ENCODE data around the gene ARHGAP26. TPM values are rescaled to one million over a fixed set of nuclear protein-coding genes. Genes with fewer than 3 reads are reported as not detected.
"Not testable (repeated sequence)": the region's sequence is repeated elsewhere in the genome, so short reads cannot be mapped to it uniquely, and the experiment has no call there.

ARHGAP26 gene
- total RNA-seq, 1 donor from 2014 or later = 20.0 TPM

DNA sequence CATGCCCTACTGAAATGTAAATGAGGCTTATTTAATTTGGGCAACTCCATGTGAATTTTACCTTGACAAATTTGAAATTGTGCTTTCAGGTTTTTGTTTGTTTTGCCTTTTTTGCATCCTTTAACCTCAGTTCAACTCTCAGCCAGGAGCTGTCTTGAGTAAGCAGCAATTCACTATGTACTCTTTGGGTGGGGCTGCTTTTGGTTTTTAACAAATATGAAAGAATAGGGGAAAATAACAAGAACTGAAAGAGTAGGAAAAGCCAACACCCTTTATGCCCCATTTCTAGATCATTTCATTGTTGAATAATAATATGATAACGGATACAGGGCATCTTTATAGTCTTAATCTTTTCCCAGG is 192.0 kb downstream of the ARHGAP26 start:
- H3K27me3 Mint-ChIP-seq (ENCODE audit: insufficient read depth) = no peaks in the 10 kb centered on the region
- H3K9me3 Mint-ChIP-seq = no peaks in the 10 kb centered on the region
- no peak overlapping the region for H3K27ac Mint-ChIP-seq
- peaks cover 48% of the 10 kb centered on the region for H3K4me1 Mint-ChIP-seq (ENCODE audit: low read depth)
- H3K4me3 Mint-ChIP-seq = no peak overlapping the region
- no peak for DNase-seq (ENCODE audit: low spot score)
- intact Hi-C loops (cut with micrococcal nuclease) = no loop called here
- H3K36me3 Mint-ChIP-seq (ENCODE audit: low read depth) = peaks cover 5% of the 10 kb centered on the region

DNA sequence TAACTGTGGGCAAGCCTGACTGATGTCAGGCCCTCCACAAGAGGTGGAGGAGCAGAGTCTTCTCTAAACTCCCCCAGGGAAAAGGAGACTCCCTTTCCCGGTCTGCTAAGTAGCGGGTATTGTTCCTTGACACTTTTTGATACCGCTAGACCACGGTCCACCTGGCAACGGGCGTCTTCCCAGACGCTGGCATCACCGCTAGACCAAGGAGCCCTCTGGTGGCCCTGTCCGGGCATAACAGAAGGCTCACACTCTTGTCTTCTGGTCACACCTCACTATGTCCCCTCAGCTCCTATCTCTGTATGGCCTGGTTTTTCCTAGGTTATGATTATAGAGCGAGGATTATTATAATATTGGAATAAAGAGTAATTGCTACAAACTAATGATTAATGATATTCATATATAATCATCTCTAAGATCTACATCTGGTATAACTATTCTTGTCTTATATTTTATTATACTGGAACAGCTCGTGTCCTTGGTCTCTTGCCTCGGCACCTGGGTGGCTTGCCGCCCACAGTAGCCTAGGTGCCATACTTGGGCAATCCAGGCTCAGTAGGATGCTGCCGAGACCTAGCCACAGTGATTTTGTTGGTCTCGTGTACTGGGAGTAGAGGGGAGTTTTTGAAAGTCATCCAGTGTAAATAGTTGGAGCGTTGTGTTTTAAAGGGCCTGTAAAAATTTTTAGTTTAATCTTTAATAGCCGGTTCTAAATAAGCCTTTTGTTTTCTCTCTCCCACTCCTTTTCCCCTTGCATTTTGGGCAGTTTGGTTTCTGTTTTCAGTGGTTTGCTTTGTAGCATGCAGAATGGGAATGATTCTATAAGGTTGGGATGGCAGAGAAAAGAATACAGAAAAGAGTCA is 195.3 kb downstream of the ARHGAP26 start:
- intact Hi-C loops (cut with micrococcal nuclease) = loop anchor here (2.0 kb wide), 1 partner anchor 43 kb away; no protein-coding TSS in a partner anchor
- H3K27ac Mint-ChIP-seq; H3K4me3 Mint-ChIP-seq; H3K9me3 Mint-ChIP-seq; H3K36me3 Mint-ChIP-seq (ENCODE audit: low read depth); DNase-seq (ENCODE audit: low spot score); H3K27me3 Mint-ChIP-seq (ENCODE audit: insufficient read depth): not testable (repeated sequence)
- peaks cover 51% of the 10 kb centered on the region for H3K4me1 Mint-ChIP-seq (ENCODE audit: low read depth)

DNA sequence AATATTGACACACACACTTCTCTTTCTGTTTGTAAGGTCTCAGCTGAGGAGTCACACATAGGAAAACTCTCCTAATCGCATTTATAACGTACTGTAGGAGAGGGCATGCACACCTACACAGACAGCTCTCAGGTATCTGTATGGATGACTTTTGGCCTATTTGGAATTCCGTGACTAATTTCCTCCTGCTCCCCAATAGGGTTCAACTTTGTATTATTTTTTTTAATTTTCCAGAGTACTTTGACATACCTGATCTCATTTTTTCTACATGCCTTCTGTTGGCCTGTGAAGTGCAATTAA is 195.9 kb downstream of the ARHGAP26 start:
- peaks cover 56% of the 10 kb centered on the region for H3K4me1 Mint-ChIP-seq (ENCODE audit: low read depth)
- no peaks in the 10 kb centered on the region for H3K27me3 Mint-ChIP-seq (ENCODE audit: insufficient read depth)
- H3K9me3 Mint-ChIP-seq = peaks cover 3% of the 10 kb centered on the region
- H3K27ac Mint-ChIP-seq = no peak overlapping the region
- intact Hi-C loops (cut with micrococcal nuclease) = no loop called here
- no peak for DNase-seq (ENCODE audit: low spot score)
- peaks cover 3% of the 10 kb centered on the region for H3K36me3 Mint-ChIP-seq (ENCODE audit: low read depth)
- H3K4me3 Mint-ChIP-seq = no peak overlapping the region

GRCh38 chr5:142969186-142969585 is 199.0 kb downstream of the ARHGAP26 start:
- peaks cover 2% of the 10 kb centered on the region for H3K36me3 Mint-ChIP-seq (ENCODE audit: low read depth)
- H3K9me3 Mint-ChIP-seq = peaks cover 3% of the 10 kb centered on the region
- no peak overlapping the region for H3K4me3 Mint-ChIP-seq
- peaks cover 67% of the 10 kb centered on the region for H3K4me1 Mint-ChIP-seq (ENCODE audit: low read depth)
- intact Hi-C loops (cut with micrococcal nuclease) = no loop called here
- DNase-seq (ENCODE audit: low spot score) = no peak
- peak overlapping the region; percentile 51 for H3K27ac Mint-ChIP-seq
- no peaks in the 10 kb centered on the region for H3K27me3 Mint-ChIP-seq (ENCODE audit: insufficient read depth)

GRCh38 chr5:142969624-142970439 is 199.7 kb downstream of the ARHGAP26 start:
- DNase-seq (ENCODE audit: low spot score) = no peak
- peak overlapping the region; percentile 0 for H3K4me3 Mint-ChIP-seq
- peak overlapping the region; percentile 59 for H3K27ac Mint-ChIP-seq
- H3K36me3 Mint-ChIP-seq (ENCODE audit: low read depth) = peaks cover 6% of the 10 kb centered on the region
- peaks cover 67% of the 10 kb centered on the region for H3K4me1 Mint-ChIP-seq (ENCODE audit: low read depth)
- no peaks in the 10 kb centered on the region for H3K27me3 Mint-ChIP-seq (ENCODE audit: insufficient read depth)
- H3K9me3 Mint-ChIP-seq = peaks cover 5% of the 10 kb centered on the region
- intact Hi-C loops (cut with micrococcal nuclease) = loop anchor here (5.0 kb wide), 1 partner anchor 33 kb away; no protein-coding TSS in a partner anchor

- intact Hi-C loops (cut with micrococcal nuclease) = loop anchor here (5.0 kb wide), 1 partner anchor 33 kb away; no protein-coding TSS in a partner anchor
- peaks cover 7% of the 10 kb centered on the region for H3K9me3 Mint-ChIP-seq
- H3K27me3 Mint-ChIP-seq (ENCODE audit: insufficient read depth) = no peaks in the 10 kb centered on the region
- H3K4me3 Mint-ChIP-seq = peak overlapping the region; percentile 29
- no peak for DNase-seq (ENCODE audit: low spot score)
- H3K36me3 Mint-ChIP-seq (ENCODE audit: low read depth) = peaks cover 7% of the 10 kb centered on the region
- H3K4me1 Mint-ChIP-seq (ENCODE audit: low read depth) = peaks cover 71% of the 10 kb centered on the region
- peak overlapping the region; percentile 59 for H3K27ac Mint-ChIP-seq
Observed at GRCh38 chr5:142970440-142971030, 200.4 kb downstream of the ARHGAP26 start.

DNA sequence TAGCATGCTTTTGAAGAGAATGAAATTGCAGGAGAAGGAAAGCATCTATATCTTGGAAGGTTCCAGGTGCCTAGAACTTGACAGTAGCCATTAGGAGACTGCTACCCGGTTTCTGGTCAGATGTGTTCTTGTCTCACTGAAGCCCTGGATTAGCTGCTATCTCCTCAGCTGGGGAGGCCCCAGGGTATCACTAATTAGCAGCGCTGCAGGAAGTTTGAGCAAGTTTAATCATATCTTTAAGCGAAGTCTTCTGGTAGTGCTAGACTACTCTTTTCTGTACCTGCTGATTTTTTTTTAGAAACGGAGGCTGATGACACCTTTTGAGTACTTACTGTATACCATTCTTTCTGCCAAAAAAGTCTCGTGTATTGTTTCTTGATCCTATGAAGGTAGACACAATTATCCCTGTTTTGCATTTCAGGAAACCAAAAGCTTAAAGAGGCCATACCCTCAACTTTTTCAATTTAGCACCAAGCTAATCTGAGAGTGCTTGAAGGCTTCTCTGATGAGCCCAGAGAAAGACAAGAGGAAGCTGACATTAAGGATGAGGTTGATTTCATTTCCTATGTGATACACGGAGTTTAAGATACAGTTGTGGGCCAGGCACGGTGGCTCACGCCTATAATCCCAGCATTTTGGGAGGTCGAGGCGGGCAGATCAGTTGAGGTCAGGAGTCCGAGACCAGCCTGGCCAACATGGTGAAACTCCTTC is 201.3 kb downstream of the ARHGAP26 start:
- no peak overlapping the region for H3K4me3 Mint-ChIP-seq
- peaks cover 7% of the 10 kb centered on the region for H3K9me3 Mint-ChIP-seq
- peaks cover 7% of the 10 kb centered on the region for H3K36me3 Mint-ChIP-seq (ENCODE audit: low read depth)
- no peak overlapping the region for H3K27ac Mint-ChIP-seq
- DNase-seq (ENCODE audit: low spot score) = no peak
- H3K27me3 Mint-ChIP-seq (ENCODE audit: insufficient read depth) = no peaks in the 10 kb centered on the region
- intact Hi-C loops (cut with micrococcal nuclease) = loop anchor here (5.0 kb wide), 1 partner anchor 34 kb away; no protein-coding TSS in a partner anchor
- peaks cover 77% of the 10 kb centered on the region for H3K4me1 Mint-ChIP-seq (ENCODE audit: low read depth)

- Mint-ChIP-seq H3K36me3 (ENCODE audit: low read depth) (peaks cover 9% of the 10 kb centered on the region), H3K27me3 (ENCODE audit: insufficient read depth) (no peaks in the 10 kb centered on the region), H3K4me1 (ENCODE audit: low read depth) (peaks cover 79% of the 10 kb centered on the region), H3K27ac (no peak overlapping the region), H3K4me3 (no peak overlapping the region), H3K9me3 (peaks cover 7% of the 10 kb centered on the region)
- no peak for DNase-seq (ENCODE audit: low spot score)
- intact Hi-C loops (cut with micrococcal nuclease) = loop anchor here (5.0 kb wide), 1 partner anchor 35 kb away; no protein-coding TSS in a partner anchor
Observed at GRCh38 chr5:142972064-142972570, 201.9 kb downstream of the ARHGAP26 start.

DNA sequence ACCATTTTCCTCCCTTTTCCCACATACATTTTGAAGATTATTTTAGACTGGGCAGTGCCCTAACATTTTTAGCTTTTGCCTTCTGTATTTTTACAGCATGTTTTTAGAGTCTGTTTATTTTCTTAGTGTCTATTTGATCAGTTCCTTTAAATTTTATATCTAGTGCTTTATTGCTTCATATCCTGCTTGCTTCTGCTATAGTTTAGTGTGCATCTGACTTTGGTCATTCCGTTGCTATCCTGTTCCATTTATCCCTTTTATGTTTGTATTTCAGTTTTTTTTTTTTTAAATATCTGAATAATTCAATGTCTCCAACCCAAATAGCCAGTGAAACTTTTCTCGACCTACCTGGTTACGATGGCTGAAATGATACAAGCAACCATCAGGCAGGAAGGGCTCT is 203.8 kb downstream of the ARHGAP26 start:
- Mint-ChIP-seq H3K4me3 (no peak overlapping the region), H3K4me1 (ENCODE audit: low read depth) (peaks cover 96% of the 10 kb centered on the region), H3K9me3 (peaks cover 10% of the 10 kb centered on the region), H3K27ac (no peak overlapping the region), H3K36me3 (ENCODE audit: low read depth) (peaks cover 14% of the 10 kb centered on the region), H3K27me3 (ENCODE audit: insufficient read depth) (no peaks in the 10 kb centered on the region)
- DNase-seq (ENCODE audit: low spot score) = no peak
- intact Hi-C loops (cut with micrococcal nuclease) = loop anchor here (5.0 kb wide), 1 partner anchor 37 kb away; no protein-coding TSS in a partner anchor

GRCh38 chr5:142974409-142974808 is 204.2 kb downstream of the ARHGAP26 start:
- H3K27ac Mint-ChIP-seq = peak overlapping the region; percentile 8
- peaks cover 16% of the 10 kb centered on the region for H3K36me3 Mint-ChIP-seq (ENCODE audit: low read depth)
- peaks cover 10% of the 10 kb centered on the region for H3K9me3 Mint-ChIP-seq
- DNase-seq (ENCODE audit: low spot score) = no peak
- H3K27me3 Mint-ChIP-seq (ENCODE audit: insufficient read depth) = no peaks in the 10 kb centered on the region
- peaks cover 97% of the 10 kb centered on the region for H3K4me1 Mint-ChIP-seq (ENCODE audit: low read depth)
- H3K4me3 Mint-ChIP-seq = peak overlapping the region; percentile 49
- intact Hi-C loops (cut with micrococcal nuclease) = loop anchor here (5.0 kb wide), 1 partner anchor 37 kb away; no protein-coding TSS in a partner anchor

DNA sequence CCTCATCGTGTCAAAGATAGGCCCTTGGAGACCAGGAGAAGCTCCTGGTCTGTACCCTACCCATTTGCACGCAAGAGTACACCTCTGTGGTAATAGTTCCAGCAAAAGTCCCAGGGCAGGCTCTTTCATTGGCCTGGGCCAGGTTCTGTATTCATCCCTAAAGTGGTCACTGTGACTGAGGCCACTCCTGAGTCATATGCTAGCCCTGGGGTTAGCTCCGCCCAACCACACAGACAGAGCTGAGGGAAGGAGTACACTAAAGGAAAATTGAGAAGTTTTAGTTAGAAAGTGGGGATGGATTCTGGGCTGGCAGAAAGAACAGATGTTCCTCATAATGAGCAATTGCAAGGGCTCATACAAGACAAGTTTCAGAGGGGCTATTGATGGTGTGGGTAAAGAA is 206.7 kb downstream of the ARHGAP26 start:
- Mint-ChIP-seq H3K9me3 (peaks cover 7% of the 10 kb centered on the region), H3K4me1 (ENCODE audit: low read depth) (peaks cover 93% of the 10 kb centered on the region), H3K27me3 (ENCODE audit: insufficient read depth) (no peaks in the 10 kb centered on the region), H3K4me3 (peak overlapping the region; percentile 22), H3K27ac (peak overlapping the region; percentile 92), H3K36me3 (ENCODE audit: low read depth) (peaks cover 15% of the 10 kb centered on the region)
- intact Hi-C loops (cut with micrococcal nuclease) = loop anchor here (1.0 to 2.0 kb wide), 2 partner anchors 24 to 150 kb away; no protein-coding TSS in a partner anchor
- no peak for DNase-seq (ENCODE audit: low spot score)

Measured in activated T-helper 1 cell treated with anti-CD3 and anti-CD28 coated beads, Interleukin-12 subunit alpha, Interleukin-12 subunit beta, Interleukin-2, Interleukin-4 antibody, amounts not matched to agents 30 ng/mL and 10 ng/mL and 1 ng/mL, durations not matched to agents 14 hours and 24 hours and 36 hours (primary cell).